B cell (primary cell): ENCODE measurements around the gene NOP9.

Experiments
- CTCF ChIP-seq: fragments of 200-600 bp; IDR thresholded peaks from one replicate; pipeline ENCODE4 v1.8.0; 2022; ENCODE audit warnings: antibody characterized with exemption, mild to moderate bottlenecking
- EZH2 ChIP-seq: IDR thresholded peaks from 2 replicates; pipeline ENCODE4 v1.6.1; 2012; ENCODE audit warnings: borderline replicate concordance, low read depth, mild to moderate bottlenecking, moderate library complexity, low read length; ENCODE audit not compliant: insufficient read depth, poor library complexity, severe bottlenecking

GRCh38 chr14:24338843-24339242 is 39.2 kb downstream of the NOP9 start:
- TF ChIP-seq CTCF (no peak), EZH2 (no peak)
